Measurements from ENCODE around the gene TENM4.
"Not testable (repeated sequence)": the region's sequence is repeated elsewhere in the genome, so short reads cannot be mapped to it uniquely, and the experiment has no call there.

The TENM4 gene

DNA sequence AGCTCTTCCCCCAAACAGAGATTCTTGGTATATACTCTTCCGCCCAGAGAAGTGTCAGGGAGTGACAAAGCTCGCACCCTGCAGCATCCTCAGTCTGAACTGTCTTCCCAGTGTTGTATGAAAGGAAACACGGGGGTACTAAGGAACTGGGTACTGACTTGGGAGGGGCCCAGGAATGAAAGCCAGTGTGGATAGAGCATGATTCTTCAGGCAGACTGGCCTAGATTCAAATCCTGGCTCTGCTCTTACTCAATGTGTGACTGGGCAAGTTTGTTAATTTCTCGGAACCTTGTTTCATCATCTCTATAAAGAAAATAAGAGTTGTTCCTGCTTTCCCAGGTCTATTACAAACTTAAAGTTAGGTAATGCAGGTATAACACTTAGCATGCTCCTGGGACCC is 600.2 kb downstream of the TENM4 start:
- DNase-seq (ENCODE audit: low read depth) = no peak

DNA sequence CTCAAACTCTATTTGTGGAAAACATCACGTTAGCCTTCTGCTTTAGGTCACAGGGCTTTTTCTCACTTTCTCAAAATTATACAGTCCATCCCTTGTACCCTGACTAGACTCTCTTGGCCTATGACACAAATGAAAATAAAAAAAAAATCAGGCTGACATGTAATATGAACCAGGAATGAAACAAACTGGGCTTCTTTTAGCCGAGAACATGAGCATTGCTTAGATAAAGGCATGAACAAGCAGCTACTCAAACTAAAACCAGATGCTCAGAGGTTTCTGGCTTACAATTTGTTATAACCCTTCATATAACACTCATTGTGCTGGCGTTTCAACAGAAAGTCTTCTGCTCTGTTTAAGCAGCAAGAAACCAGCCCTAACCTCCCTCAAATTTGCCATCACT is 600.6 kb downstream of the TENM4 start:
- DNase-seq (ENCODE audit: low read depth) = no peak

DNA sequence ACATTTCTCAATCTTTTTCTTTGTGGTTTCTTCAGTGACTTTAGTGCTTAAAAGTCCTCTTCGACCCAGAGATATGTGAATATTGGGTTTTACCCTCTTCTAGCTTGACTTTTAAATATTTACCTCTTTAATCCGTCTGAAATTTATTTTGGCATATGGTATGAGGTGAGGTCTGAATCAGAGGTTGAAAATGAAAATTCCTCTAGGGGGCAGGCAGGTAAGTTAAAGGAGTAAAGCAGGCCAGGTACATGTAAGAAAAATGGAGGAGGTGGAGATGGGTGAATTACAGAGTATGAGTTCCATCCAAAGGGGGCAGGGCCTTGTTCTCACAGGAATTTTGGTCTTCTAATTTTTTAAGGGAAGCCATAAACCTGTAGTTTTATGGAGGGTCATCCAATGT is 602.4 kb downstream of the TENM4 start:
- no peak for DNase-seq (ENCODE audit: low read depth)

DNA sequence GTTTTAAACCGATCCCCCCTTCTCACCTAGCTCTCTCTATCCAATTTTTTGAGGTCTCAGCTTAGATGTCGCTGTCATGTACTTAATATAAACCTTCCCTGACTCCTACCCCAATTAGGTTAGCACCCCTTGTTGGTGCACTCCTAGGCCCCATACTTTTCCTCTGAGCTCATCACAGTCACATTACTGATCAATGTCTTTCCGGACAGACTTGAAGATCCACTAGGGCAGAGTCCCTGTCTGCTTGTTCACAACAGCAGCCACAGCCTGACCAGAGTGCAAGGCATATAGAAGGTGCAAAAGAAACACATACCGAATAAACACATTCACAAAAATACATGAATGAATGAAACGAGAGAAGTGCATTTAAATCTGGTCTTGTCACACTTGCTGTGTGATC is 605.2 kb downstream of the TENM4 start:
- DNase-seq (ENCODE audit: low read depth) = no peak

DNA sequence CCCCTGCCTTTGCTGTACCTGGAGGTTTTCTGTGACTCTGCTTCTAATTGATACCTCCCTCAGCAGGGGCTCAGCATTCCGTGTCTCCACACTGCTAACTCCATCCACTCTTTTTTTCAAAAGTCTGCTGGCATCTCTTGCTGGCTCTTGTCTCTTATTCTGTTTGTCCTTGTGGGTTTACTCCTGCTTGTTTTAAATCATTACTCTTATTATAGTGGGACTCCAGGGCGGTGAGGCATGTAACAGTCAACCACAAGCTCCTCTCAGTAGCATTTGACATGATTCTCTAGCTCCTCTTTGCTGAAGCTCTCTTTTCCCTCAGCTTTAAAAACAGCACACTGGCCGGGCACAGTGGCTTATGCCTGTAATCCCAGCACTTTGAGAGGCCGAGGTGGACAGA is 605.9 kb downstream of the TENM4 start:
- no peak for DNase-seq (ENCODE audit: low read depth)

DNA sequence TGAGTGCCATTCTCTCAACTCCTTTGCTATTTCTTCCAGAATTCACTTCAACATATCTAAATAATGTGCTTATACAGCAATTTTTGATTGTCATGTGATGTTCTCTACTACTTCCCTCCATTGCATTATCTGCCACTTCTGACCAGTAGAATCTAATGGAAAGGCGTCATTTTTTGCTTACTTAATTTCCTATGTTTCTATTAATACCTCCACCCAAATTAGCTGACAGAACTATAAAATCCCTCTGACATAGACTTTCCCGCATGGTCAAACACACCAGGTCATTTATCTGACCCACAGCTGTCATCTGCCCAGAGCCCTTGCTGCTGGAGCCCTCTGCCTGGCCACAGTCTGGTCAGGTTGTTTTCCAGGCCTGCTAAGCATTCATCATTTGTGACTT is 607.6 kb downstream of the TENM4 start:
- no peak for DNase-seq (ENCODE audit: low read depth)

DNA sequence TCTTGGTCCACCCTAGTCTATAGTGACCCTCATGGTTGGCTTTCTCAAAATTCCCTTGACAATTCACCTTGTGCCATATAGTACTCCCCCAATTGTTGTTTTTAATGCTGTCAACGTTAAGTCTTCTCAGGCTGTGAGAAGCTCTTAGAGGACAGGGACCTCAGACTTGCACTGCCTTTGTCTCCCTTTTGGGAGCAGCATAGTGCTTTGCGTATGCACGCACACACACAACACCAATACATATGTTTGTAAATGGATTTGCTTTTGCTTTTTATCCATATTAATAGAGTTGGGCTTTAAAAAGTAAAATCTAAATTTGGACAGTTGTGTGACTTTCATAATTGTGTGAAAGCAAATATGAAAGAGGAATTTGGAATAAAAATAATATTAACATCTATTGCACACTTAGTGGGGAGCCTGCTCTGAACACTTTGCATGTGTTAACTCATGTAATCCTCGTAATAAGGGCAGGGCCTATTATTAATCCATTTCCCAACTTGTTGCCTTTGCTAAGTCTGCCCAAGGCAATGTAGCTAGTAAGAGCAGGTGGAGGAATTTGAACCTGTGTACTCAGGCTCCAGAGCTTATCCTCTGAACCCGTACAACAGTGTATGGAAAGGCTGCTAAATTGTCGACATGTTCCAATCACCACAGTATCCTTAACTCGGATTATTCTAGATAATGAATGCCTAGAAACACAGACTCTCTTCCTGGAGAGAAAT is 608.4 kb downstream of the TENM4 start:
- DNase-seq (ENCODE audit: low read depth) = no peak

DNA sequence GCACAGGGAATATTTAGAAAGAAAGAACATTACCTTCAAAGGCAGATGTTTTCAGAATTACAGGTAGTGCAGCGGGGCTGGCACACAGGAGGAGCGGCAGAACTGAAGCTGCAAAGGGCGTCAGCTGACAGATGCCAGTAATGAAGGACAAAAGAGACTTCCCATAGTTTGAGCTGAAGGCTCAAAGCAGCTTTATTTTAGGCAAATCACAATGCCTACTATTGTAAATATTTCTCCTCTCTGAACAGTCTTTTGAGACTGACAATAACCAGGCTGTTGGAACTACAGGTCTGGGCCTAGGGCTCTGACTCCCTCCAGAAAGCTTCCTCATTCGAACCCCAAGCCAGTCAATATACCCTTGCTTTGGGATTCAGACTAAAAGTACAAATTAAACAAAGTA is 609.3 kb downstream of the TENM4 start:
- no peak for DNase-seq (ENCODE audit: low read depth)

DNA sequence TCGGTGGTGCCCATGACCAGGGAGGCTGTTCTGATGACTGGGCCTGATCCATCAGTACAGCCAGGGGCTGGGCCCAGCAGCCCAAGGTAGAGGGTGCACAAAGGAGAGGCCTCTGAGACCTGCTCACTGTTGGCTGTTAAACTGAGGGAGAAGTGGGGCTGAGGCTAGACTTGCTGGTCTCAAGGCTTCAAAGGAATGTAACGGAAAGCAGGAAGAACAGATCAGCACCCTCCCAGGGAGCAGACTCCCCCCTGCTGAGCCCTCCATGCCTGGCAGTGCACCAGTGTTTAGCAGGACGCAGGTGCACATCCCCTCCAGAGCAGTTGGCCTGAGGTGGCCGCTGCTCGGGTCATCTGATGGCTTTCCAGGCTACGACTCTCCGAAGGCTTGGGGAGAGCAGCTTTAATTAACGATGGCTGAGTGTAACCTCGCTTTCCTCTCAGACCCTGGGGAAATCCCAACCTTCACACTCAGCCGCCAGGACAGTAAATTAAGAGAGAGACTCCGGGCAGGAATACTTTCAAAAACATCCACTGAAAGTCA is 610.5 kb downstream of the TENM4 start:
- no peak for DNase-seq (ENCODE audit: low read depth)

DNA sequence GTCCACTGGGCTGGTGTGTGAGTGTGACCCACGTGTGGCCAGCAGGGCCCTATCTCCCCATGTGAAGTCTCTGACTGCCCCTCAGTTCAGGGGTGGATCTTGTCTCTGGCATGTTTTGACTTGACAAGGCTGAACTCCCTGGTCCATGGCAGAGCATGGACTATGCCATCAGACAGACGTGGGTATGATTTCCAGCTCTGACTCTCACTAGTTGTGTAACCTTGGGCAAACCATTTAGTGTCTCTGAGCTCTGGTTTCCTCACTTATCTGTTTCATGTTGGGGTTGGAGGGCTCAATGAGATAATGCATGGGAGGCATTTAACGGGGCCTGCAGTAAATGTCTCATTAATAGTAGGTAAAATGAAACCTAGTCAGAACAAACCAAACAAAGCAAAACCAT is 611.7 kb downstream of the TENM4 start:
- no peak for DNase-seq (ENCODE audit: low read depth)

DNA sequence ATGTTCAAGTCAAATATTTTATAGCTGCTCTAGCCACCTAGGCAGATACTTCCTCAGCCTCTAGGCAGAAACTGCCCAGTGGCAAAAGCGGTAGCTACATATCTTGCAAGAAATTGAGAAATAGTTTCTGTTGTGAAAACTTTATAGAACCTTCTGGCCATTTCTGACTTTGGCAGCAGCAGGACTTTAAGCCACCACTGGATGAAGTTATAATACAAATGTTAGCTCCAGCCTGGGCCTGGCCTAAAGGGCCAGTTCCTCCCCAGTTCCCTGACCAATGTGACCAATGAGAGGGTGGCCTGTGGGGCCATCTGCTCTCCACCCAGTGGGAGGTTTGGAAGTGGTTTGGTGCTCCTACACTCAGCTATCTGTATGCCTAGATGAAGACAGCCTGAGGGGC is 612.2 kb downstream of the TENM4 start:
- DNase-seq (ENCODE audit: low read depth) = no peak

DNA sequence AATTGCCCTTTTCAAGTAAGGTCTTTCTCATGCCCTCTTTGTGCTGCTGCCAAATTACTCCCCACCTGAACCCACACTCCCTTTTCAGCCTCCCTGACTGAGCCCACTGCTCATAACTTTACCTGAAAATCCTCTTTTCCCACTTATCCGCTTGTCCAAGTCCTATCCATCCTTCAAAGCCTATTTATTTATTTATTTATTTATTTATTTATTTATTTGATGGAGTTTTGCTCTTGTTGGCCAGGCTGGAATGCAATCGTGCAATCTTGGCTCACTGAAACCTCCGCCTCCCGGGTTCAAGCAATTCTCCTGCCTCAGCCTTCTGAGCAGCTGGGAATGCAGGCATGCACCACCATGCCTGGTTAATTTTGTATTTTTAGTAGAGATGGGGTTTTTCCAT is 613.5 kb downstream of the TENM4 start:
- DNase-seq (ENCODE audit: low read depth) = not testable (repeated sequence)

DNA sequence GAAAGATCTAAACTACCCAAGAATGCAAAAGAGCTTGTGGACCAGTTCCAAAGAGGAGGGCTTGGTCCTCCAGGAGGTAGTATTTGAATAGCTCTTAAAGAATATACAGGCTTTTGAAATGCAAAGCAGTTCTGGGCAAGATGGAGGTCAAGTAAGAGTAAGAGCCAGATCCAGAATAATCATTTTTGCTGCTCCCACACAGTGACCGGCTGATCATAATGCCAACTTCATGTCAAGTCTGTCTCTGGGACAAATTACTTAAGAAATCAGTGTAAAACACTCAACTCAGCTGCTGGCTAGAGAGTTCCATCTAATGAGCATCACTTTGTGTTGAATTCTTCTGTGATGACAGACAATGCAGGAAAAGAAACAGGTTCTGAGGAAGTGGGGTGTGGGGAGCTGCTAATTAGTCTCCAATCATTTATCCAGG is 615.2 kb downstream of the TENM4 start:
- no peak for DNase-seq (ENCODE audit: low read depth)

DNA sequence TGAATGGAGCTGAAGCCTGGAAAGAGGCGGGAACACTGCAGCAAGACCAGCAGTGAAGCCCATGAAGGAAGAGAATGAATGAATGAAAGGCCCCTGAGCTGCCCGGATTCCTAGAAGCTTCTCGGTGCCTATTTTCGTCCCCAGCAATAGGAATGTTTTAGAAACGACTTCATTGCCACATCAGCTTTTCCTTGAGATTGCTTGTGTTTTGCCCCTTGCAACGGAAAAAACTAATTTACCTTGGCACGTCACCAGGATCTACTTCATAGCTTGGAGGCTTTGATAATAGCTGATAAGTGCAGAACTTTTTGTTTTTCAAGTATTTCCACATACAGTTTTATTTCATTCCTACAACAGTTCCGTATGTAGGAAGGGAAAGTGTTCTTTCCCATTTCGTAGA is 617.2 kb downstream of the TENM4 start:
- no peak for DNase-seq (ENCODE audit: low read depth)

DNA sequence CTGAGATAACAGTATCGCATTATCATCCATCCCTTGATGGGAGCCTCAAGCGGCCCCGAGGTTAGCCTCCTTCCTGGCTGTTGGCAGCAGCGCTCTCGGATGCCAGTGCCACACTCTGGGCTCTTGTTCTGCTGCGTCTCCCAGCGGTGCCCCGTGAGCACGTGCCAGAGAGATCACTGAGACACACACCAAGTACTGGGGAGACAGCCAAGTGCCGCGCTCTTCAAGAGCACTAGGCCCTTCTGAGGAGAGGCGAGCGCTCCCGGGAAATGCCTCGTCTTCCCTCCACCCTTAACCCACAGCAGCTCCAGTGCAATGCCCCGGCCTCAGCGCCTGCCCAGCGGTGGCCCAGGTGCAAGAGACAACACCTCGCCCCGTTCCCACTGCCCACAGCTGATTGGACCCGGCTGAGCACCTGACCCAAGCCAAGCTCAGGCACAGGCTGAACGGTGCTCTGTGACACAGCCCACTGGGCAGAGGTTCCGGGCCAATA is 617.9 kb downstream of the TENM4 start:
- no peak for DNase-seq (ENCODE audit: low read depth)

DNA sequence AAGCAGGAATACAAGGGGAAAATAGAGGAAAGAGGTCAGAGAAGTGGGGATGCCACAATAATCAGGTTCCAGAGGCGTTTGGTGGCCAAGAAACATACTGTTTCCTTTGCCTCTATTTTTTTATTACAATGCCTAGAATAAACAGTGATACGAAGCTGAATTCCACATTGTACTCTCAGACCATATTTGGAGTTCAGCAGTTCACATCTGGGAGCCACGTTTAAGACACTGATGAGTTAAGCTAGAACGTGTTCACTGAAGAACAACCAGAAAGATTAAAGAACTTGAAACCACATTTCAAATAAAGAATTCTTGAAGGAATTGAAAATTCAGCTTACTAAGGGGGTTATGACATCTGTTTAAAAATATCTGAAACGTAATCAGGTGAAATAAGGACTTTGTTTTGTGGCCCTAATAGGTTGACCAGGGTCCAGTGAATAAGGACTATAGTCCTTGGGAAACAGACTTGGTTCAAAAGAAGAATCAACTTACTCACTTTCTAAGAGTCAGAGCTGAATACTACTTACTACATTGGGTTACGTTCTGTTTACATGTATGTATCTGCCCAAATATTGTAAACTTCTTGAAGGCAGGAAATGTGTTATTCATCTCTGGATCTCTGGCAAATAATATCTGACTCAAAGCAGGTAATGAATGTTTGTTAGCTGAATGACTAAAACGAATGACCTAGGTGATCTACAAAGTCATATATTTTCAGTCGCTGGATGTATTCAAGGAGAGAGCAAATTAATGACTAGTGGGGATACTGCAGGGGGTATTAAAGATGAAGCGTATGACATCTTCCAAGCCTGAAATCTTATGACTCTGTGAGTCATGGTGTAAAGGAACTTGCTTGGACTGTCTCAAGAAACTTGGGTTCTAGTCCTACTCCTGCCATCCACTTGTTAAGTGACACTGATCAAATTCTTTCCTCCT is 619.2 kb downstream of the TENM4 start:
- no peak for DNase-seq (ENCODE audit: low read depth)

DNA sequence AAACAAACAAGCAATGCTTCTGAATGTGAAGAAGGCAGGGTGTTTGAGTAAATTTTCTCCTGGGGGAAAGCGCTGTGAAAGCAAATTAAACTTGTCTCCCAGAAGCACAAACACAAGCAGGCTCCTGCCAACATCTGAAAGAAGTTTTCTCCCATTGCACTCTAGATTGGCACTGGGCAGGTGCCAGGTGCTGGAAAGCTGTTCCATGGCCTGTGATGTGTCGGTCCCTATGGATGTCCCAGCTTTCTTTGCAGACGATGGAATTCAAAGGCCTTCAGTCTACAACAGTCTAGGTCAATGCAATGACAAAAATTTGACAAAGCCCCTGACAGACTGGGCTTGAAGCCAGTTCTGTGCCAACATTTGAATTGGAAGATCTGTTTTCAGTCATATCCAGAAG is 620.1 kb downstream of the TENM4 start:
- no peak for DNase-seq (ENCODE audit: low read depth)

DNA sequence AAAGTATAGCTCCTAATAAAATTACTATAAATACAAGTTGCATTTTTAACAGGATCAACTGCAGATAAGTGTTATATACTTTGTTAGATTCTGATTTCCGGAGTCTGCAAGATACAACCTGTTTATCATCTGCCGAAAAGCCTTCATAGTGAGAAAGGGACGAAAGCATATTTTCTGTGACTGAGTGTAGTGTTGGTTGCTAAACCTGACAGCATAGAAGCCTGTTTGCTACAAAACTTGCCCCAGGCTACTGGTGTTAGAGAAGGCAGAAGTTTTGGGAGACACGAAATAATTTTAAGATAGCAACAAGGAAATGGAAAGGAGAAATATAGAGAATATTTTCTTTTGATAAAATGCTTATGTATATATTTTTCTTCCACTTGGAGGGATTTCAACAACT is 622.6 kb downstream of the TENM4 start:
- DNase-seq (ENCODE audit: low read depth) = no peak

DNA sequence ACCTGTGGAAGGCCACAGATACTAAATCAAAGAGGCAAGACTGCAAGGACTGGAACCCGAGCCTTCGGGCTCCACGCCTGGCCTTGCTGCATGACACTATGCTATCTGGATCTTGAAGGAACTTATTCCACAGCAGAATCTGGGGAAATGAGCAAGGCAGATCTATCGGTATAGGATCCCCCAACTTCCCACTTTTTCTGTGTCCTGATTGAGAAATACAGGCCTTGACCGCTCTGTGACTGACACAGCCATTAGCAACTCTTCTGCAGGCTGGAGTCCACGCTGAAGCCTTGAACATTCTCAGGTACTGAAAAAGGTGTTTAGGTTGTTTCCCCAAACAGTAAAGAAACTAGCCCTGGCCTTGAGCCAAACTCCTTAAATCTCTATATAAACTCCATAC is 625.0 kb downstream of the TENM4 start:
- DNase-seq (ENCODE audit: low read depth) = no peak

DNA sequence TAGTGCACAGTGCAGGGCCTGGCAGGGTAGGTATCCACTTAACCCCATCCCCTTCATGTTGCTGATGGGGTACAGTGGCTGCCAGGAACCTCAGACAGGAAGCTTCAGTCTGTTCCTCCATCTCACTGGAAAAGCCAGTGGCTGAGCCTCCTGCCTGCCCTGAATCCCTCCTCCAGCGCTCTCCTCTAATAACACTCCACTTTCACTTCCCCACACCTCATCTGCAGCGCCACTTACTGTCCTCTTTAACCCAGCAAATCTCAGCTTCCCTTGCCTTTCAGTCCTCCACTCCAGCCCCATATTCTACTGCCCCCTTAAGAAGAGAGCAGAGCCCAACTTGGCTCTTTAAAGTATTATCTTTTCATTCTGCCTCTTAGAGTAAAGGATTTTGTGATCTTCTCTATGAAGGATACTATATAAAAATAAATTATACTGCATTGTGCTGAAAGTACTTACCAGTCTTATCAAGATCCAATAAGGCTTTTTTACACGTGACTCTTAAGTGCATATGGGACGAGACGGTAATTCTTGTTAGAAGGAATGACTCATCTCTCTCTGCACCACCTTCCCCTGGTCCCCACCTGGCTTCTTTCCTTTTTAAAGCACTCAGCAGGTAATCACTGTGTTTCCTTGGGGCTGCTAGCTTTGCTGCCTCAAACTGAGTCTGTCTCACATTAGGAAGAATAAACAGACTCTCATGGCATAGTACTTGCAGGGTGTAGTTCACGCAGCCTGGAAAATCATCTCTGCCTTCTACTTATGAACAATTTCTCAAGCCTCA is 628.1 kb downstream of the TENM4 start:
- DNase-seq (ENCODE audit: low read depth) = no peak

DNA sequence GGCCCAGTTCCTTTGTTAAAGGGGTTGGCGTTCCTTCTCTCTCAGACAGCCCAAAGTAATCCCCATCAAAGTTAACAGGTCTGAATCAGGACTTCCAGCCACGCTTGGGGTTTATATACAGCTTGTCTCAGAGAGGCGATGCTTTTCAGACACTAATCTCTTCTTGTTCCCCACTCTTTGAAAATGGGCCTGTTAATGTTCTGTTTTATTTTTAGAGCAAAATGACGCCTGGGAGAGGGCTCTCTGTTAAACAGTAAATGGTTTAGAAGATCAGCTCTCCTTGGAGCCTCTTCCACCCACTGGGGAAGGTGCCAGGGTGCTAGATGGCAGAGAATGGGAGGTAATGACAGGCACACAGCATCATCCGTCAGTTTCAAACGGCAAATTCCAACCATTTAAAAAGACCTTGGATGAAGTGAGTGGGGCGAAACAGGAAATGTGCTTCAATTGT is 630.2 kb downstream of the TENM4 start:
- no peak for DNase-seq (ENCODE audit: low read depth)

DNA sequence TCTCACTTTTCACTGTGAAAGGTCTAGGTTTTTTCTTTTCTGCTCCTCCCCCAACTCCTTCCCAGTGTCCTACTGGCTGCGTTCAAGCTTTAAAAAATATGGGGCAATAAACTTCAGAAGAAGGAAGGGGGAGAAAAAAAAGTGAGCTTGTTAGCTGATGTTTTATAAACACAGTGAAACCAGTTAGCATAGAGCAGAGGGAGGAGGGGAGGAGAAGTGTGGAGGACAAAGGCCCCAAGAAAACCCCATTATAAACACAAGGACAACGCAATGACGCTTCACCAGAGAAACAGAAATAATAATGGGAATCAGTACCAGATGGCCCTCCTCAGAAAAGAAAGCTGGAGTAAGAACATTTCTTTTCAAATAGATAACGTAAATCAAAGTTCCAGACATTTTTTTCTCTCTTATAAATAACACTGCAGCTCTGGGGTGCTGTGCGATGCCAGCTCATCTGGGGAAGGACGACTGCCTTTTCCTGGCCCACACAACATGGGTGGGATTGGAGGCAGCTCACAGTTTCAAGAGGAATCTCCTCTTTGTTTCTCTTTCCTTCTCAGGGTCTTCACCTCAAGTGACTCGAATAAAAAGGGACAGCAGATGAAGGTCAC is 630.8 kb downstream of the TENM4 start:
- DNase-seq (ENCODE audit: low read depth) = no peak
